GM21367 (cell line): ENCODE measurements around the gene TOR3A.
A peak's percentile ranks its signal among the peaks of the same experiment; 100 is the strongest.

Experiments
- ATAC-seq: cut with Tn5 transposase; IDR thresholded peaks from one replicate; pipeline ENCODE4 v1.9.1; 2021; ENCODE audit not compliant: unreplicated experiment

TOR3A gene

DNA sequence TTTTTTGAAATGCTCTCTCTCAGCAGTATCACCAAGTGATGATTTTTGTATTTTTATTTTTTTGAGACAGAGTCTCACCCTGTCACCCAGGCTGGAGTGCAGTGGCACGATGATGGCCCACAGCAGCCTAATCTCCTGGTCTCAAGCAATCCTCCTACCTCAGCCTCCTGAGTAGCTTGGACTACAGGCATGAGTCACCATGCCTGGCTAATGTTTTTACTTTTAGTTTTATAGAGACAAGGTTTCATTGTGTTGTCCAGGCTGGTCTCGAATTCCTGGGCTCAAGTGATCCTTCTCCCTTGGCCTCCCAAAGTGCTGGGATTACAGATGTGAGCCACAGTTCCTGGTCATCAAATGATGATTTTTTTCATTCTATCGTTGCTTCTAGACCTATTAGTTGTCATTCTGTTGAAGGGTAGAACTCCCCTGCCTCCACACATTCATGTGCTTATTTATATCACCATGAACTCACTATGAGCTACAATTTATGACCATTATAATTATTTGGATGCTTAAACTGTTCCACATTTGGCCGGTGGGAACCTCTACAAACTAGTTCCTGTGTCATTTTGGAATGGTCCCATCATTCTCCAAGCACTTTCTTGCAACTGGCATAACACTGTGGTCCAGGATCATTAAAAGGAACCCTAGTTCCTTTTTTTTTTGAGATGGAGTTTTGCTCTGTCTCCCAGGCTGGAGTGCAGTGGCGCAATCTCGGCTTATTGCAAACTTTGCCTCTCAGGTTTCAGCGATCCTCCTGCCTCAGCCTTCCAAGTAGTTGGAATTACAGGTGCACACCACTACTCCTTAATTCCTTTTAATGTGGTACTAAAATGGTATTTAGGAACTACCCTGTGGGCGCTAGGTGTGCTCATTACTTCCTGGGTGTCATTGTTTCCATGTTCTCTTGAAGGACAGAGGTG, 20.2 kb upstream of the TOR3A start:
- no peak for ATAC-seq

- ATAC-seq, result no peak
These were observed 15.4 kb upstream of the TOR3A start for GRCh38 chr1:179066471-179066870.

- ATAC-seq, result no peak
These were observed 4.5 kb upstream of the TOR3A start for GRCh38 chr1:179077396-179077795.

DNA sequence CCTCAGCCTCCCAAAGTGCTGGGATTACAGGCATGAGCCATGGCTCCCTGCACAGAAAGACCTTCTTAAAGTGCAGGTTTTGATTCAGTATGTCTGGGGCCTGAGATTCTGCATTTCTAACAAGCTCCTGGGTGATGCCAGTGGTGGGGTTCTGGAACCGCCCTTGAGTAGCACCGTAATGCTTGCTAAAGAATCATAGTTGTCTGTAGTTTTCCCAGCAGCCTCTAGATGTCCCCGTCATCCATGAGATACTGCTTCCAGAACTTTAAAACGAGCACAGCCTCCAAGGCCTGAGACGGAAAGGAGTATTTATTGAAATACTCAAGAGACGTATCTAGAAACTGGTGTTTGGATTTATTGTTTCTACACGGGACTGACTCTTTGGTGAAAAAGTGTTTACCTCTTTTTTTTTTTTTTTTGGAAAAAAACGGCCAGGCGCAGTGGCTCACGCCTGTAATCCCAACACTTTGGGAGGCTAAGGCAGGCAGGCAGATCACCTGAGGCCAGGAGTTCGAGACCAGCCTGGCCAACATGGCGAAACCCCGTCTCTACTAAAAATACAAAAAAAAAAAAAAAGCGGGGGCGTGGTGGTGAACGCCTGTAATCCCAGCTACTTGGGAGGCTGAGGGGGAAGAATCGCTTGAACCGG, 2.6 kb upstream of the TOR3A start:
- no peak for ATAC-seq

DNA sequence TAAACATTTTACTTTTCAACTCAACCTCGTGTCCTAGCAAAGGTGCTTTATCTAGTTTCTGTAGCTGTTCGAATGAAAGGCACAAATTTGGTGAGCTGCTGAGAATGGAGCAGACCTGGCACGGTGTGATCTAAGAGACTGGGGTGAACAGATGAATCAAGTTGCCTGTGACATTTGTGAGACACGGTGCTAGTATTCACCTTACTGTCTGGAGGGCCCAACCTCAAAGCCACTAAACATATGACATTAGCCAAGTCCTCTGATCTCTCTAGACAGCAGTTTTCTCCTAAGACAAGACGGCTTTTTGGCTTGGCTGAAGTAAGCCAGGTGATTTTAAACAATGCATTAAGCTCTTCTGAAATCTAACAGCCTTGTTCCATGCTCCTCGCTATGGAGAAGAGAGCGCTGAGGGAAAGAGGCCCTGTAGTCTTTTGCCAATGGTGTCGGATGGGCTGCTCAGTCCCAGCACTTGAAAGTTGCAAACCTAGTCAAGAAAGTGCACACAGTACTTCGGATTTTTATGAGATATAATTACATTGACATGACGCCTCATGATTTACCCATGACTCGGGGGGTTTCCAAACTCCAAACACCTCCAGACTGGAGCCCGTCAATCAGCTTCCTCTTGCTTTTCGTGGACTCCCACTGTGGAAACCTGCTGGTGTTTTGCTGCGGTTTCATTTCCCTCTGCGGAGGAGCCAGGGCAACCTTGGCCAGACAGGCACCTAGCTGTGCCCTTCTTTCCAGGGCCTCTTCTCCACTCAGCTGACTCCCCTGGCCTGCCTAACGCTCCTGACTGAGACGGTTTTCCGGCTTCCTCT, 794 bp upstream of the TOR3A start:
- ATAC-seq, result no peak

- ATAC-seq, result peak; percentile 6
These were observed 596 bp downstream of the TOR3A start for GRCh38 chr1:179082333-179082998.

DNA sequence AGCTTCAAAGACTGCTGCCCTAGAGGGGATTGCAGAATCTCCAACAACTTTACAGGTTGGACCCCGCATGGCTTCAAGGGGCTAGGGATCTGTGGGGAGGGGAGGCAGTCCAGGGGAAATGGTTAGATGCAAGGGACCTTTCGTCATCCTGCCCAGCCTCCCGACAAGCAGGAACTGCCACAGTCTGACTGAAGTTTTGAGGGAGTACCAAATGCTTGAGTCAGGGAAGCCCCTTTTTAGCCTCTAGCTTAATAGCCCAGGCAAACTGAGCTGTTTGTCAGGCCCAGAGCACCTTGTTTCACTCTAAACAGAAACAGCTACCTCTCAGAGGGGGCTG, 1.1 kb downstream of the TOR3A start:
- no peak for ATAC-seq

DNA sequence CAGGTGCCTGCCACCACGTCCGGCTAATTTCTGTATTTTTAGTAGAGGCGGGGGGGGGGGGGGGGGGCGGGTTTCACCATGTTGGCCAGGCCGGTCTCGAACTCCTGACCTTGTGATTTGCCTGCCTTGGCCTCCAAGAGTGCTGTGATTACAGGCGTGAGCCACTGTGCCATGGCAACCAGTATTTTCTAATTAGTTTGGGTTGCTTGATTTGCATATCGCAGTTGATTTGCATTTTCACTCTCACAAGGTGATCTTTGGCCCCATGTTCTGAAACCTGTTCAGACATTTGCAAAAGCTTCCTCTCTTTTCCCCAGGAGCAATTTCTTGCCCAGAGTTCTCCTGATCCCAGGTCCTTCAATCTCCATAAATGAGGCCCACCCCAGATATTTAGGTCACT, 1.7 kb downstream of the TOR3A start:
- ATAC-seq, result no peak

DNA sequence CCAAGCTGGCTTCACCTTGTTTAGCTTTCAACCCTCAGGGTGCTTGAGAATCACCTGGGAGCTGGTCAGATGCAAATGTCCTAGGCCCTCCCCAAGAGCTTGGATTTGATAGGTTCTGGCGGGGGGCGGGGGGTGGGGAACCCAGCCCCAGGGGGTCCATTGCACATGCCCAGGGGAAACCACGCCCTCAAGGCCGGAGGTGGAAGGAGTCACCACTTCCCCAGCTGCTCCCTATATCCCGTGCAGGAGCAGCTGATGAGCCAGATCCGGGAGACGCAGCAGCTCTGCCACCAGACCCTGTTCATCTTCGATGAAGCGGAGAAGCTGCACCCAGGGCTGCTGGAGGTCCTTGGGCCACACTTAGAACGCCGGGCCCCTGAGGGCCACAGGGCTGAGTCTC, 5.8 kb downstream of the TOR3A start:
- ATAC-seq, result no peak

DNA sequence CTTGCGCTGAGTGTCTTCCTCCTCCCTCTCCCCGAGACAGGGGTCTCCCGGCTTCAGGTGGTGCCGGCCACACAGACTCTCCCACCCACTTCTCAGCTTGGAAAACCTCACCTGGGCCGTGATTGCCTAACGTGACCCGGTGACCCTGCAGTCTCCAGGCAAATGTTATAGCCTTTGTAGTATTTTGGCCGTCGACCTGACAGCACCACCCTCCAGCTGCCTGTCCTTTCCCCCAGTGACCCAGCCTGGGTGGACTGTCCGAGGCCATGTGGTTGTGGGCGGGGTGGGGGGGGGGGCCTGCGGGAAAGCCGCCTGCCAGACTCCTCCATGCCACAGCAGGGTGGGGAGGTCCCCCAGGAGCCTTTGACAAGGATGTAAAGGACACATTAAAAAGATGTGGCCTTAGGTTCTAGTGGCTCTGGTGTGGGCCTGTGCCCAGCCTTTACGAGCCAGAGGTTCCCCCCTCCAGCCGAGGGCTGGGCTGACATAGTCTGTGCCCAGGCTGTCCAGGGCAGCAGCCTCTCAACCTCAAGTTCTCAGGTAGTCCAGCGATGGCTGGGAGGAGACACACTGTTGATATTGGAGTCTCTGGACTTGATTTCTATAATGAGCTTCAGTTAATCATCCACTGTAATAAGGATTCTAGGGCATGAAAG, 8.1 kb downstream of the TOR3A start:
- ATAC-seq, result no peak

GRCh38 chr1:179090522-179090921, 8.7 kb downstream of the TOR3A start:
- ATAC-seq, result no peak

DNA sequence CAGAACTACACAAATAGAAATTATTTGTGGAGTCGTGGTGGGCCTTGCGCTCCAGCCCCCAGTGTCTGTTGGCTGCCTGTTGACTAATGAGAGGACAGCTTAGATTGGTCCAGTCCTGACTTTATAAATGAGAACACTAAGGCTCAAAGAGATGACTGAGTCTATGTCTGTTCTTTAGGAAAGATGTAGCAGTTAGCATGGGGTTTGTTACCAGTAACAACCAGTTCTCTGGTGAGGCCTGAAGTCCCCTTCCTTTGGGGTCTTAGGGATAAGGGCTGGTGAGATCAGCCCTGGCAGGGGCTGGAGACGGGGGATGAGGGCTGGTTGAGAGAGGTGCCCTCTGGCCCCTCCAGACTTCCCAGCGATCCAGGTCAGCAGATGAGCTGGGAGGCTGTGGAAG, 9.1 kb downstream of the TOR3A start:
- no peak for ATAC-seq

DNA sequence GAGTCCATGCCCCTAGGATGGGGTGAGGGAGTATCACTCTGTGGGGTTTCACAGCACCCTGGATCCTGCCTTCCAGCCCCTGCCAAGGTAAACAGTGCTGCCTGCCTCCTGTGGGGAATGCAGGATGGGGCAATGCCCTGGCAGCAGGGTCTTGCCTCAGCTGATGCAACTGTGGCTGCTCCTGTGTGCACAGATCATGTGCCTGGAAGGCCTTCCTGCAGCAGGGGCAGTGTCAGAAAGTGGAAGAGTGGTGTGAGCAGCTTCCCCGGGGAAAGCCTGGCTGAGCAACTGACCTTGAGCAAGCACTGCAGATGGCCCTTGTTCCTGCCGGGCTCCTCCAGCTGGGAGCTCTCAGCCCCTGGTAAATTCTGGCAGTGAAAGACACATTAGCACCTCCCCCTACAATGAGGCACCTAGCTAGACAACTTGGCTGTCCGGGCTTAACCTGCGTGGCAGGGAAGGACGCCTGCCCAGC, 9.9 kb downstream of the TOR3A start:
- ATAC-seq, result no peak

DNA sequence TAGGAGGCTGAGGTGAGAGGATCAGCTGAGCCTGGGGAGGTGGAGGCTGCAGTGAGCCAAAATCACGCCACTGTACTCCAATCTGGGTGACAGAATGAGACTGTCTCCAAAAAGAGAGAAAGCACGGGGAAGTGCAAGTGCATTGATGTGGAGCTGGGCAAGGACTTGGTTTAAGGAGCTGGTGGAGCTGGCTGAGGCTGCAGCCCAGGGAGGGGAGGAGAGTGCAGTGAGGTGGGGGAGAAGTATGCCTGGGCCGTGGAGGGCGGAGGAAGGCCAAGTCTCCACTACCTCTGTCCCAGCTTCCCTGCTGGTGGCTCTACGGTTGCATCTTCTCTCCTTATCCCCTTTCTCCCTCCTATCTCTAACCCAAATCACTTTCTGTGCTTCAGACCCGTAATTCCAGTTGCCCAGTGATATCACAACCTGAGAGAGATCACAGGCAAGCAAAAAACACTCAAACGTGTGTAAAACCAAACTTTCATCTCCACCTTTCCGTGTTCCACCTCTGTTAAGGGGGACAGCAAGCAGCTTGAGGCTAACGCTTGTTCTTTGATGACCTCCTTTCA, 11.1 kb downstream of the TOR3A start:
- no peak for ATAC-seq

GRCh38 chr1:179094818-179095217, 12.9 kb downstream of the TOR3A start:
- no peak for ATAC-seq

- no peak for ATAC-seq
These were observed 13.5 kb downstream of the TOR3A start for GRCh38 chr1:179095377-179095776.

DNA sequence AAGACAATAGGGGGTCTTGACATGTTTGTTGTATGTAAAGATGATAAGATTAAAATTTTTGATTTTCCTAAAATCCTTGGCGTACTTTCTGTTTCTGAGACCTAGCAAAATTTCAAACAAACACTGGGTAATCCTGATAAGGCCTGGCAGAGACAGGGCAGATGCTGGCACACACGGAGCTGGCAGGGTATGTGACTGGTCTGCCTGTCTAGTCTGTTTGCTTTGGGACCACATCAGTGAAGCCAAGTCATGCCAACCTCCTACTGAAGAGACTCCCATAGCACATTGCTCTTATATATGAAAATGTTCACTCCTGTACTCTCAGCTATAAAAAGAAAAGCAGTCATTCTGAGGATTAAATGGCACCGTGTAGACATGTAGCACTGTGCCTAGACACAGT, 14.1 kb downstream of the TOR3A start:
- ATAC-seq, result no peak

DNA sequence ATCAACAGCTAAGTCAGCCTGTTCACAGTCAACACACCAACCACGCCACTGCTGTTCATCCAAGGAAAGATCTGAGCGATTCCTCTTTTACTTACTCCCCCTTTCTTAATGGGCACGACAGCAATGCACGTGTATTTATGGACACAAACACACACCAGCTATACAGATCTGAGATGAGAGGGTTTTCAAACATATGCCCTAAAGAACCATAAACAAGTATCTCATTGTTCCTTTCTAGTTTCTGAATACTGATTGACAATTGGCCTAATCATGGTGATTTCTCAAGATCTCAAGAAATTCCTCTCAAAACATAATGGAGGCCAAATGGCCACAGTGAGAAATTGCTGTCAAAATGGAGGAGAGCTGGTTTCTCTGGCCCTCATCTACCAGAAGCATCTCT, 18.0 kb downstream of the TOR3A start:
- ATAC-seq, result no peak

GRCh38 chr1:179101566-179101965, 19.7 kb downstream of the TOR3A start:
- ATAC-seq, result no peak

DNA sequence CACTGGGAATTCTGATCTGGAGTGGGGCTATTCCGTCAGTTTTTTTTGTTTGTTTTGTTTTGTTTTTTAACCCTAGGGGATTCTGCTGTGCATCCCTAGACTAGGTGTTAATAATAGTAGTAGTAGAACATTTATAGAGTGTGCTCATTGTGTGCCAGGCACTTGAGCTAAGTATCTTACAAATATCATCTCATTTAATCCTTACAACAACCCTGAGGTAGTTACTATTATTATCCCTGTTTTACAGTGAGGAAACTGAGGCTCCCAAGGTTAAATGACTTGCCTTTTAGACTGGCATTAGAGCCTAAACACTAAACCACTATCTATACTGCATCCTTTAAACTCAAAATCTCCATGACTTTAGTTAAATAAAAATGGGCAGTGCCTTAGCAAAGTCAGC, 22.1 kb downstream of the TOR3A start:
- no peak for ATAC-seq
